Endothelial cell of umbilical vein (primary cell): ENCODE results near the gene EMP3. TPM values are rescaled to one million over a fixed set of nuclear protein-coding genes. Genes with fewer than 3 reads are reported as not detected.
A peak's percentile ranks its signal among the peaks of the same experiment; 100 is the strongest.

Experiments used
- BruUV-seq: library from RNA; stranded (reverse); fragments of 400-500 nt; replicated peaks from 2 replicates; lab custom pipeline; 2021; lab: Mats Ljungman, UMichigan
- CTCF ChIA-PET: fragments of 300-600, 350-600 bp; sonication (Branson Sonifier 250); formaldehyde crosslinking; loops from one replicate; lab custom pipeline; 2021; ENCODE audit warnings: antibody characterized with exemption, inconsistent platforms; lab: Charles Lee
- POLR2A ChIA-PET: fragments of 300-600, 350-600 bp; sonication (Branson Sonifier 250); formaldehyde crosslinking; loops from one replicate; lab custom pipeline; 2021; ENCODE audit warnings: antibody characterized with exemption, inconsistent platforms; lab: Charles Lee
- DNase-seq: peaks from one replicate; pipeline ENCODE4 v3.0.0-alpha.2; 2011; ENCODE audit warnings: low read depth, low spot score
- FAIRE-seq: peaks from 2 replicates; lab custom pipeline; 2011; peaks lifted over from hg19 to GRCh38; lab: Jason Lieb, UNC
- H2AFZ ChIP-seq: 2 replicates; pipeline ENCODE4 v1.6.0; 2012; ENCODE audit warnings: low read depth, low read length, control low read depth, inconsistent platforms
- H3K27ac ChIP-seq: 2 replicates; pipeline ENCODE4 v1.5.1; 2011; ENCODE audit warnings: low read depth, mild to moderate bottlenecking, control low read depth, low read length, moderate library complexity; ENCODE audit not compliant: insufficient read depth
- H3K27me3 ChIP-seq, 2 experiments: 2 replicates each; pipeline versions ENCODE4 v1.6.0 to v1.6.1; 2011; ENCODE audit warnings: low read length in 2 of 2, mixed read lengths in 1 of 2; ENCODE audit not compliant: control insufficient read depth in 2 of 2, insufficient read depth in 2 of 2
- H3K36me3 ChIP-seq, 2 experiments: 2 replicates in 1 of 2; 3 replicates in 1 of 2; pipeline ENCODE4 v1.5.1; 2011; ENCODE audit warnings: low read length in 2 of 2, mild to moderate bottlenecking in 1 of 2, moderate library complexity in 1 of 2; ENCODE audit not compliant: control insufficient read depth in 2 of 2, insufficient read depth in 2 of 2; ENCODE audit errors: extremely low read depth in 1 of 2
- H3K4me1 ChIP-seq: 3 replicates; pipeline ENCODE4 v1.5.1; 2011; ENCODE audit warnings: mild to moderate bottlenecking, low read length; ENCODE audit not compliant: control insufficient read depth, insufficient read depth; ENCODE audit errors: extremely low read depth
- H3K4me2 ChIP-seq: 2 replicates; pipeline ENCODE4 v1.6.1; 2011; ENCODE audit warnings: low read length, control low read depth, mixed read lengths; ENCODE audit not compliant: insufficient read depth
- H3K4me3 ChIP-seq, 3 experiments: fragments of 200-600 bp in 1 of 3; sonication (generic), shearing (Covaris generic) in 1 of 3; replicated peaks in 1 of 3; 2 replicates each; pipeline ENCODE4 v1.5.1; 2011 to 2016; ENCODE audit warnings: control low read depth in 3 of 3, low read length in 3 of 3, mild to moderate bottlenecking in 2 of 3, inconsistent platforms in 1 of 3, low read depth in 1 of 3, moderate library complexity in 1 of 3; ENCODE audit not compliant: insufficient read depth in 1 of 3
- H3K79me2 ChIP-seq: 2 replicates; pipeline ENCODE4 v1.6.0; 2012; ENCODE audit warnings: low read length, inconsistent platforms; ENCODE audit not compliant: control insufficient read depth, insufficient read depth
- H3K9ac ChIP-seq: replicated peaks from 2 replicates; pipeline ENCODE3; 2011; ENCODE audit warnings: low read length, control low read depth; ENCODE audit not compliant: insufficient read depth; ENCODE audit errors: extremely low read depth
- H3K9me1 ChIP-seq: replicated peaks from 3 replicates; pipeline ENCODE4 v1.6.0; 2011; ENCODE audit warnings: mild to moderate bottlenecking, low read length; ENCODE audit not compliant: control insufficient read depth, insufficient read depth; ENCODE audit errors: extremely low read depth
- H3K9me3 ChIP-seq: replicated peaks from 2 replicates; pipeline ENCODE4 v1.5.1; 2012; ENCODE audit warnings: low read length, inconsistent platforms; ENCODE audit not compliant: control insufficient read depth, insufficient read depth
- H4K20me1 ChIP-seq: replicated peaks from 2 replicates; pipeline ENCODE3; 2011; ENCODE audit warnings: mild to moderate bottlenecking, low read length; ENCODE audit not compliant: control insufficient read depth, insufficient read depth; ENCODE audit errors: extremely low read depth
- FOS ChIP-seq: IDR thresholded peaks from 2 replicates; pipeline ENCODE4 v1.6.1; 2011; ENCODE audit warnings: mild to moderate bottlenecking, low read length, moderate library complexity, borderline replicate concordance; ENCODE audit not compliant: insufficient read depth
- GATA2 ChIP-seq: IDR thresholded peaks from 2 replicates; pipeline ENCODE4 v1.7.0; 2011; ENCODE audit warnings: low read depth, mild to moderate bottlenecking, moderate library complexity, mixed read lengths, low read length; ENCODE audit not compliant: insufficient read length, insufficient read depth
- JUN ChIP-seq: IDR thresholded peaks from 2 replicates; pipeline ENCODE4 v1.6.1; 2011; ENCODE audit warnings: borderline replicate concordance, low read depth; ENCODE audit not compliant: insufficient read length, insufficient read depth
- MAX ChIP-seq: IDR thresholded peaks from 2 replicates; pipeline ENCODE4 v1.6.1; 2011; ENCODE audit not compliant: insufficient read depth, insufficient read length
- MYC ChIP-seq: IDR thresholded peaks from one replicate; pipeline ENCODE4 v1.6.1; 2011; ENCODE audit warnings: mild to moderate bottlenecking, low read depth, low read length
- POLR2A ChIP-seq: IDR thresholded peaks from 2 replicates; pipeline ENCODE4 v1.6.1; 2012; ENCODE audit warnings: low read depth, mild to moderate bottlenecking, control low read depth, low read length
- POLR2AphosphoS5 ChIP-seq: IDR thresholded peaks from 2 replicates; pipeline ENCODE4 v1.6.1; 2012; ENCODE audit warnings: low read depth, mild to moderate bottlenecking, control low read depth, low read length, moderate library complexity; ENCODE audit not compliant: insufficient read depth
- dilution Hi-C: fragments of 300-500 bp; cut with MboI; formaldehyde crosslinking; loops from one replicate; pipeline ENCODE4 v1.15.0; 2019; ENCODE audit warnings: low sequenced_read_pairs; ENCODE audit not compliant: extremely low pct_ligation_motif_present
- intact Hi-C: fragments of 100-400 bp; cut with micrococcal nuclease; formaldehyde crosslinking; loops from one replicate; pipeline ENCODE4 v1.10.0; 2022
- polyA plus RNA-seq, 4 experiments: library from polyadenylated mRNA; depleted of rRNA in 3 of 4; stranded (reverse) in 3 of 4; unstranded in 1 of 4; fragments of >200 nt; gene quantifications; 2 replicates each; pipeline versions ENCODE4 v1.2.1 to v1.2.3, GENCODE V29; 2011 to 2012; ENCODE audit warnings: missing spikeins in 1 of 4
- total RNA-seq: library from RNA; stranded (reverse); gene quantifications from 2 replicates; pipeline ENCODE4 v1.2.3, GENCODE V29; 2021
- TF ChIP-seq, protein P1 (sequence below), 2 donors: IDR thresholded peaks; 1 replicate in 1 of 2; 2 replicates in 1 of 2; pipeline ENCODE4 v1.5.1; 2011; ENCODE audit warnings: low read length in 2 of 2, mild to moderate bottlenecking in 2 of 2, moderate library complexity in 2 of 2, control low read depth in 1 of 2, inconsistent platforms in 1 of 2, low read depth in 1 of 2; ENCODE audit not compliant: insufficient read depth in 1 of 2; ENCODE audit errors: extremely low read depth in 1 of 2

EMP3 gene
- total and polyA plus RNA-seq, 2 donors (not counting 3 experiments of a cell fraction or from before 2014, with no cell fraction given): 127 to 406 TPM

- Histone ChIP-seq H3K9ac (no peak overlapping the region), H3K4me2 (peak overlapping the region; percentile 60), H2AFZ (no peak overlapping the region), H3K4me3 (no peak overlapping the region), H3K4me1 (peaks cover 20% of the 10 kb centered on the region), H3K36me3 (no peaks in the 10 kb centered on the region), H3K9me3 (no peaks in the 10 kb centered on the region), H3K27me3 (peaks cover 4% of the 10 kb centered on the region in 2 experiments), H3K79me2 (no peaks in the 10 kb centered on the region), H3K9me1 (no peaks in the 10 kb centered on the region), H4K20me1 (no peaks in the 10 kb centered on the region), H3K27ac (peak overlapping the region; percentile 63)
- intact Hi-C loops (loop anchor here (2.0 kb wide), 2 partner anchors 19 to 43 kb away; no protein-coding TSS in a partner anchor), dilution Hi-C loops (no loop called here)
- BruUV-seq: no TSS peak
- FAIRE-seq (peak; percentile 99), DNase-seq (peak; percentile 90)
- TF ChIP-seq POLR2AphosphoS5: peak; percentile 96
- TF ChIP-seq MYC: no peak
- TF ChIP-seq POLR2A: peak; percentile 72
- TF ChIP-seq MAX: no peak
- no peak for TF ChIP-seq FOS
- TF ChIP-seq, protein P1, sequence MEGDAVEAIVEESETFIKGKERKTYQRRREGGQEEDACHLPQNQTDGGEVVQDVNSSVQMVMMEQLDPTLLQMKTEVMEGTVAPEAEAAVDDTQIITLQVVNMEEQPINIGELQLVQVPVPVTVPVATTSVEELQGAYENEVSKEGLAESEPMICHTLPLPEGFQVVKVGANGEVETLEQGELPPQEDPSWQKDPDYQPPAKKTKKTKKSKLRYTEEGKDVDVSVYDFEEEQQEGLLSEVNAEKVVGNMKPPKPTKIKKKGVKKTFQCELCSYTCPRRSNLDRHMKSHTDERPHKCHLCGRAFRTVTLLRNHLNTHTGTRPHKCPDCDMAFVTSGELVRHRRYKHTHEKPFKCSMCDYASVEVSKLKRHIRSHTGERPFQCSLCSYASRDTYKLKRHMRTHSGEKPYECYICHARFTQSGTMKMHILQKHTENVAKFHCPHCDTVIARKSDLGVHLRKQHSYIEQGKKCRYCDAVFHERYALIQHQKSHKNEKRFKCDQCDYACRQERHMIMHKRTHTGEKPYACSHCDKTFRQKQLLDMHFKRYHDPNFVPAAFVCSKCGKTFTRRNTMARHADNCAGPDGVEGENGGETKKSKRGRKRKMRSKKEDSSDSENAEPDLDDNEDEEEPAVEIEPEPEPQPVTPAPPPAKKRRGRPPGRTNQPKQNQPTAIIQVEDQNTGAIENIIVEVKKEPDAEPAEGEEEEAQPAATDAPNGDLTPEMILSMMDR (IDR thresholded peaks at IDR 0.05; ENCODE audit: extremely low read depth in 1 of 2, insufficient read depth in 1 of 2, low read depth in 1 of 2, low read length in 2 of 2): no peak
- peak; percentile 84 for TF ChIP-seq GATA2
- peak; percentile 73 for TF ChIP-seq JUN
- ChIA-PET CTCF (interaction anchor here (1.0 to 1.4 kb wide), 4 partner anchors 10 to 24 kb away, joined by 3 to 8 read pairs (median 4); no protein-coding TSS in a partner anchor), POLR2A (interaction anchor here (0.6 kb wide), 1 partner anchor 1380 kb away, joined by 3 read pairs; no protein-coding TSS in a partner anchor)
Observed at GRCh38 chr19:48310227-48310626, 15.1 kb upstream of the EMP3 start.
